Transverse colon (tissue), 4 donors: ENCODE results near the gene TUBB2B. TPM values are rescaled to one million over a fixed set of nuclear protein-coding genes. Genes with fewer than 3 reads are reported as not detected.

Source experiments
- DNase-seq: peaks from one replicate; pipeline ENCODE4 v3.0.0-alpha.2; 2019
- H3K27ac ChIP-seq, 4 donors: fragments of 200-600 bp; sonication (generic); 2 replicates each; pipeline ENCODE4 v1.5.1; 2016 to 2018; ENCODE audit warnings: inconsistent platforms in 4 of 4
- H3K27me3 ChIP-seq: fragments of 200-600 bp; sonication (generic); 2 replicates; pipeline ENCODE4 v1.5.1; 2017; ENCODE audit warnings: inconsistent platforms
- H3K36me3 ChIP-seq, 4 donors: fragments of 200-600 bp; sonication (generic); 2 replicates each; pipeline ENCODE4 v1.5.1; 2017 to 2019; ENCODE audit warnings: inconsistent platforms in 4 of 4
- H3K4me1 ChIP-seq, 4 donors: fragments of 200-600 bp; sonication (generic); 2 replicates each; pipeline ENCODE4 v1.5.1; 2017 to 2020; ENCODE audit warnings: inconsistent platforms in 4 of 4
- H3K4me3 ChIP-seq, 4 donors: fragments of 200-600 bp; sonication (generic); 1 replicate in 1 of 4; 2 replicates in 3 of 4; pipeline versions ENCODE4 v1.5.1 to v1.6.1; 2017 to 2019; ENCODE audit warnings: inconsistent platforms in 4 of 4
- H3K9me3 ChIP-seq, 2 donors: fragments of 200-600 bp; sonication (generic); 2 replicates each; pipeline ENCODE4 v1.5.1; 2017 to 2019; ENCODE audit warnings: inconsistent platforms in 2 of 2
- CTCF ChIP-seq, 5 experiments: fragments of 200-600 bp in 3 of 5; fragments of 450-650 bp in 2 of 5; sonication (generic) in 3 of 5; IDR thresholded peaks; 1 replicate in 2 of 5; 2 replicates in 3 of 5; pipeline ENCODE4 v1.5.1; 2016 to 2017; ENCODE audit warnings: antibody characterized with exemption in 5 of 5, inconsistent platforms in 3 of 5, mild to moderate bottlenecking in 2 of 5, moderate library complexity in 1 of 5
- EP300 ChIP-seq: sonication (generic); formaldehyde crosslinking; IDR thresholded peaks from one replicate; pipeline ENCODE4 v1.6.1; 2017; ENCODE audit warnings: antibody characterized with exemption, low read depth
- POLR2A ChIP-seq: fragments of 450-650 bp; IDR thresholded peaks from one replicate; pipeline ENCODE4 v1.6.1; 2016; ENCODE audit warnings: antibody characterized with exemption, mild to moderate bottlenecking, moderate library complexity
- POLR2AphosphoS5 ChIP-seq, 3 donors: sonication (generic); formaldehyde crosslinking; IDR thresholded peaks; one replicate each; pipeline ENCODE4 v1.6.1; 2016; ENCODE audit warnings: antibody characterized with exemption in 3 of 3
- WGBS, 2 donors: methylation state at CpG; one replicate each; pipeline ENCODE4 v1.1.5; 2018; ENCODE audit warnings: low coverage in 1 of 2; 5-methylcytosine and 5-hydroxymethylcytosine counted together
- in situ Hi-C, 4 donors: fragments of 200-750 bp; cut with MboI; loops; one replicate each; pipeline versions ENCODE4 v1.15.0 to v1.15.1; 2017; ENCODE audit warnings: low sequenced_read_pairs in 3 of 4, low pct_ligation_motif_present in 1 of 4, low pct_unique_long_range_greater_than_20kb in 1 of 4
- intact Hi-C: fragments of 100-400 bp; cut with DNase I; formaldehyde crosslinking; loops from one replicate; pipeline ENCODE4 v1.15.1; 2023; ENCODE audit warnings: low total_unique reads
- total RNA-seq, 4 donors: library from RNA; depleted of rRNA; stranded (reverse); fragments of >200 nt; gene quantifications; one replicate each; pipeline ENCODE4 v1.1.0, GENCODE V29; 2016

TUBB2B gene
- total RNA-seq, 4 donors from 2014 or later, result 2.9 to 14.9 (median 9.4) TPM

GRCh38 chr6:3195695-3196497 is 31.6 kb downstream of the TUBB2B start:
- H3K4me1 ChIP-seq, result no peaks in the 10 kb centered on the region
- H3K27ac ChIP-seq, result no peak overlapping the region
- WGBS, 2 donors, result 79 to 80% methylated on average over 12 to 16 of the region's 16 CpGs
- intact Hi-C loops, result no loop called here
- H3K27me3 ChIP-seq, result no peaks in the 10 kb centered on the region
- no peaks in the 10 kb centered on the region for H3K36me3 ChIP-seq
- no peaks in the 10 kb centered on the region for H3K9me3 ChIP-seq
- in situ Hi-C loops, result no loop called here
- DNase-seq, result no peak
- no peak overlapping the region for H3K4me3 ChIP-seq
- TF ChIP-seq EP300 (no peak), CTCF (IDR thresholded peaks at IDR 0.05) (no peak), POLR2A (no peak), POLR2AphosphoS5 (IDR thresholded peaks at IDR 0.05) (no peak)

GRCh38 chr6:3195420-3195694 is 32.1 kb downstream of the TUBB2B start:
- no peaks in the 10 kb centered on the region for H3K9me3 ChIP-seq
- WGBS, 2 donors, result 63 to 72% methylated on average over 5 of the region's 5 CpGs
- H3K4me1 ChIP-seq, result no peaks in the 10 kb centered on the region
- no peak for DNase-seq
- no peak overlapping the region for H3K4me3 ChIP-seq
- H3K27me3 ChIP-seq, result no peaks in the 10 kb centered on the region
- no peak overlapping the region for H3K27ac ChIP-seq
- in situ Hi-C loops, result no loop called here
- H3K36me3 ChIP-seq, result no peaks in the 10 kb centered on the region
- intact Hi-C loops, result no loop called here
- TF ChIP-seq EP300 (no peak), POLR2AphosphoS5 (IDR thresholded peaks at IDR 0.05) (no peak), POLR2A (no peak), CTCF (IDR thresholded peaks at IDR 0.05) (no peak)

- no peaks in the 10 kb centered on the region for H3K4me1 ChIP-seq
- intact Hi-C loops (no loop called here), in situ Hi-C loops (no loop called here)
- H3K27me3 ChIP-seq, result no peaks in the 10 kb centered on the region
- no peak for TF ChIP-seq POLR2A
- no peak for TF ChIP-seq POLR2AphosphoS5 (IDR thresholded peaks at IDR 0.05)
- no peak for TF ChIP-seq EP300
- TF ChIP-seq CTCF (IDR thresholded peaks at IDR 0.05), result no peak
- no peaks in the 10 kb centered on the region for H3K36me3 ChIP-seq
- no peak overlapping the region for H3K27ac ChIP-seq
- DNase-seq, result no peak
- 72 to 86% methylated on average over 11 to 19 of the region's 19 CpGs for WGBS, 2 donors
- H3K4me3 ChIP-seq, result no peak overlapping the region
- H3K9me3 ChIP-seq, result no peaks in the 10 kb centered on the region
Observed at GRCh38 chr6:3194535-3195419, 32.7 kb downstream of the TUBB2B start.

GRCh38 chr6:3193102-3193849 is 34.2 kb downstream of the TUBB2B start:
- Histone ChIP-seq H3K27me3 (no peaks in the 10 kb centered on the region), H3K27ac (no peak overlapping the region), H3K4me3 (no peak overlapping the region), H3K36me3 (no peaks in the 10 kb centered on the region), H3K9me3 (no peaks in the 10 kb centered on the region), H3K4me1 (no peaks in the 10 kb centered on the region)
- WGBS, 2 donors, result 87 to 100% methylated on average over 1 to 23 of the region's 23 CpGs
- in situ Hi-C loops (no loop called here), intact Hi-C loops (no loop called here)
- TF ChIP-seq CTCF (IDR thresholded peaks at IDR 0.05) (no peak), EP300 (no peak), POLR2A (no peak), POLR2AphosphoS5 (IDR thresholded peaks at IDR 0.05) (no peak)
- DNase-seq, result no peak
